ENCODE measurements around the gene TIMMDC1.

Gene TIMMDC1

DNA sequence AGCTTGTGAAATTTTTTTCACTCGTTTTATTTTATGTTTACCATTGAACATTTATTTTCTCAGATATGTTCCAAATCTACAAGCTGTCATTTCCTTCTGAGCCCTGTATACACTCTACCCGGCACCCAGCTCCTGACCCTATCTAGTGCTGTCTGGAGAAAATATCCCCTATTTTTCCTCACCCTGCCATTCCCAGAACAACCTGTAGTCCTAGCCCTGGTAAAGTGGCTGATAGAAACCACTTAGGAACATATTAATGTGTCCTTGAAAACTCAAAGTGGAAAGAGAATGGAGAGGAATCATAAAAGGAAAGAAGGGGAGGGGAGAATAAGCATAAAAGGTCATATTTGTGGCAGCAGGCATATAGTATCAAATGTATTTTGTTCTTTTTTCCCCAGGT is 8.2 kb upstream of the TIMMDC1 start:
- Histone ChIP-seq H3K27me3 (ENCODE audit: control insufficient read depth, insufficient read depth, low read length) (no peaks in the 10 kb centered on the region), H3K36me3 (ENCODE audit: control insufficient read depth, insufficient read depth, low read length) (no peaks in the 10 kb centered on the region), H3K4me1 (ENCODE audit: control insufficient read depth, insufficient read depth, low read length) (no peaks in the 10 kb centered on the region), H3K9ac (ENCODE audit: low read length) (no peak overlapping the region), H3K4me3 (ENCODE audit: low read length) (no peak overlapping the region), H3K9me3 (ENCODE audit: control insufficient read depth, low read length) (no peaks in the 10 kb centered on the region)

DNA sequence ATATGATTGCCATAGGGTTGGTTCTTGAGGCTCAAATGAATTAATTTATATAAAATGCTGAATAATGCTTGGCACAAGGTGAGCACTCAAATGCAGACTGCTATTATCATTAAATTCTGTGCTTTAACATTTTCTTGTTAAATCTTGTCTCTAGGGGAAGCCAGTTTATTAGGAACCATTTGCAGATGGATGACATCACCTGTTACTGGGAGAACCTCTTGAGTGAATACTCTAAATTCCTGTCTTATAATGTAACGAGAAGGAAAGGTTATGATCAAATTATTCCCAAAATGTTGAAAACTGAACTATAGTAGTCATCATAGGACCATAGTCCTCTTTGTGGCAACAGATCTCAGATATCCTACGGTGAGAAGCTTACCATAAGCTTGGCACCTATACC is 6.2 kb upstream of the TIMMDC1 start:
- no peaks in the 10 kb centered on the region for H3K4me1 ChIP-seq (ENCODE audit: control insufficient read depth, insufficient read depth, low read length)
- no peaks in the 10 kb centered on the region for H3K27me3 ChIP-seq (ENCODE audit: control insufficient read depth, insufficient read depth, low read length)
- no peak overlapping the region for H3K4me3 ChIP-seq (ENCODE audit: low read length)
- no peaks in the 10 kb centered on the region for H3K9me3 ChIP-seq (ENCODE audit: control insufficient read depth, low read length)
- no peaks in the 10 kb centered on the region for H3K36me3 ChIP-seq (ENCODE audit: control insufficient read depth, insufficient read depth, low read length)
- H3K9ac ChIP-seq (ENCODE audit: low read length) = no peak overlapping the region

DNA sequence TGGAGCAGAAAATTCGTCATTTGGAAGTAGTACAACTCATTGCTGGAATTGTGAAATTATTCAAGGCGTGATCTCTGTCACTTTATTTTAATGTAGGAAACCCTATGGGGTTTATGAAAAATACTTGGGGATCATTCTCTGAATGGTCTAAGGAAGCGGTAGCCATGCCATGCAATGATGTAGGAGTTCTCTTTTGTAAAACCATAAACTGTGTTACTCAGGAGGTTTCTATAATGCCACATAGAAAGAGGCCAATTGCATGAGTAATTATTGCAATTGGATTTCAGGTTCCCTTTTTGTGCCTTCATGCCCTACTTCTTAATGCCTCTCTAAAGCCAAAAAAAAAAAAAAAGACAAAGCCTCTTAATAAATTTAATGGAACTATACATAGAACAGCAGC is 5.5 kb upstream of the TIMMDC1 start:
- H3K4me1 ChIP-seq (ENCODE audit: control insufficient read depth, insufficient read depth, low read length) = no peaks in the 10 kb centered on the region
- no peaks in the 10 kb centered on the region for H3K27me3 ChIP-seq (ENCODE audit: control insufficient read depth, insufficient read depth, low read length)
- no peaks in the 10 kb centered on the region for H3K9me3 ChIP-seq (ENCODE audit: control insufficient read depth, low read length)
- H3K4me3 ChIP-seq (ENCODE audit: low read length) = no peak overlapping the region
- H3K9ac ChIP-seq (ENCODE audit: low read length) = no peak overlapping the region
- H3K36me3 ChIP-seq (ENCODE audit: control insufficient read depth, insufficient read depth, low read length) = no peaks in the 10 kb centered on the region

DNA sequence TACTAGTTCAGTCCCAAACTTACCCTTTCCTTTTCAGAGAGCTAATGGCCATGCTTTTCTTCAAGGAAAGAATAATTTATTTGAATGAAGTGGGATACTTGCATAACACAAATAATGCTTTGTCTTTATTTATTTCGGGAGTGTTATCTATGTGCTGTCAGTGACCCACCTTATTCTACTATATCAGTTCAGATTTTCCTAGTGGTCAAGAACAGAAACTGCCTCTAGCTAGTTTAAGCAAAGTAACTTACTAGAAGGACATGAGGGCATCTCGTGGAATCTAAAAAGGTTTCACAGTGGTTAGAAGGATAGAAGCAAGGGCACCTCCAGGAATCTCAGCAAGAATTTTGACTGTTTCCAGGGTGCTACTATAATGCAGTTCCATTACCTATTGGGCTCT is 3.8 kb upstream of the TIMMDC1 start:
- Histone ChIP-seq H3K9me3 (ENCODE audit: control insufficient read depth, low read length) (no peaks in the 10 kb centered on the region), H3K27me3 (ENCODE audit: control insufficient read depth, insufficient read depth, low read length) (no peaks in the 10 kb centered on the region), H3K4me1 (ENCODE audit: control insufficient read depth, insufficient read depth, low read length) (peaks cover 5% of the 10 kb centered on the region), H3K36me3 (ENCODE audit: control insufficient read depth, insufficient read depth, low read length) (no peaks in the 10 kb centered on the region), H3K9ac (ENCODE audit: low read length) (no peak overlapping the region), H3K4me3 (ENCODE audit: low read length) (no peak overlapping the region)

DNA sequence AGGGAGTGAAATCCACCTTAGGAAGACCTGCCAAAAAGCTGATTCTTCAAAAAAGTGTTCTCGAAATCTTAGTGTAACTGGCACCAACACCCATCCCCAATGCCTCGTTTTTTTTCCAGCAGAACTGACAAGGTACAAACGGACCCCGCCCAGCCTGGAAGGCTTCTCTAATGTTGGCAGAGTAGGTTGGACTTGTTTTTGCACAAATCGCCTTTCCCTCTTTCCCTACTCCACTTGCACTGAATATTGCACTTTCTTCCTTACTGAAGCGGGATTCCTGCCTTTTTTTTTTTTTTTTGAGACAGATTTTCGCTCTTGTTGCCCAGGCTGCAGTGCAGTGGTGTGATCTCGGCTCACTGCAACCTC is 544 bp upstream of the TIMMDC1 start:
- peaks cover 18% of the 10 kb centered on the region for H3K4me1 ChIP-seq (ENCODE audit: control insufficient read depth, insufficient read depth, low read length)

DNA sequence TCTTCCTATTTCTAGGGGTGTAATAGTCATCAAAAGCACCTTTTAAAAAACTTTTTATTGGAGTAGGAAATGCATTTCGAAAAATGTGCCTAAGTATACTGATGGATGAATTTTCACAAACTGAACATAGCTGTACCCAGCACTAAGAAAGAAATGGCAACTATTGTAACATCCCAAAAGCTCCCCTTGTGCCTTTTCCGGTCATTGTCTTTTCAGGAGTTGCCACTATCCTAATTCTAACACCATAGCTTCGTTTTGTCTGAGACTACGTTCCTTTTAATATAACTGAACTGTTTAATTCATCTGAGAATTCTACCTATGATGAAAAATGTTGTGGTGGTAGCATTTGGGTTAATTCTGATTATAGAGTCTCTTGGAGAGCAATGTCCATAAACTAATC is 1.9 kb downstream of the TIMMDC1 start:
- Histone ChIP-seq H3K4me3 (ENCODE audit: low read length) (no peak overlapping the region), H3K36me3 (ENCODE audit: control insufficient read depth, insufficient read depth, low read length) (no peaks in the 10 kb centered on the region), H3K9me3 (ENCODE audit: control insufficient read depth, low read length) (no peaks in the 10 kb centered on the region), H3K27me3 (ENCODE audit: control insufficient read depth, insufficient read depth, low read length) (no peaks in the 10 kb centered on the region), H3K9ac (ENCODE audit: low read length) (no peak overlapping the region), H3K4me1 (ENCODE audit: control insufficient read depth, insufficient read depth, low read length) (peaks cover 18% of the 10 kb centered on the region)

More for the DNA sequence above, 544 bp upstream of the TIMMDC1 start:
- peak overlapping the region; percentile 98 for H3K9ac ChIP-seq (ENCODE audit: low read length)
- H3K9me3 ChIP-seq (ENCODE audit: control insufficient read depth, low read length) = no peaks in the 10 kb centered on the region
- no peaks in the 10 kb centered on the region for H3K27me3 ChIP-seq (ENCODE audit: control insufficient read depth, insufficient read depth, low read length)
- H3K36me3 ChIP-seq (ENCODE audit: control insufficient read depth, insufficient read depth, low read length) = no peaks in the 10 kb centered on the region
- H3K4me3 ChIP-seq (ENCODE audit: low read length) = peak overlapping the region; percentile 99

DNA sequence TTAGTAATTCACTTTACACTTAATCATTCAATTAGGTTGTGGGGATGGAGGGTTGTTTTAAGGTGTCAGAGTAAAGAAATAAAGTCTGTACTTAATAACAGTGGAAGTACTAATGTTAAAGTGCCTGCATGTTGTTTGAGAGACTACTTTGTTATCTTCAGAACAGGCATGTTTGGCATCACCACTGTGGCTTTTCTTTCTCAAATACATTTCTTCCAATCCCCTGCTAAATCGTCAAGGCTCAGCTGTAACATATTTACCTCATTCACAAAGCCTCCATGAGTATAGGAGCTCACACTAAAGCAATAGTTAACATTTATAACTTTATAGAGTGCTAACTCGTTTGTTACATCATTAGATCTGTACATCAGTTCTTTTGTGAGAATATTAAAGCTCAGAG is 2.6 kb downstream of the TIMMDC1 start:
- H3K9ac ChIP-seq (ENCODE audit: low read length) = no peak overlapping the region

DNA sequence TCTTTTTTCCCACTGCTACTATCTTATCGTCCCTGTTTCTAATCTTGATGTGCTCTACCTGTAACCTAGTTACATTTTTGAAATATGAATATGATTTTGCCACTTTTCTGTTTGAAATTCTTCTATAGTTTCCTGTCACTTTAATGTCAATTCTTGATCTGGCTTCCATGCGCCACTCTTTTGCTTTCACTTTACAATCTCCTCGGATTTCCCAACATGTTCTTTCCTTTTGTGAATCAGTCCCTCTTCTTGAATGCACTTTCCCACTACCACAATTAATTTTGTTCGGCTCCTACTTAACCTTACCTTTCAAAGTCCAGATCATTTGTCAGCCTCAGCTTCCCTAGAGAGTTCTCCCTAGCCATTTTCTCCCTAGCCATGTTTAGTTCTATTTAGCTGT is 8.3 kb downstream of the TIMMDC1 start:
- no peaks in the 10 kb centered on the region for H3K9me3 ChIP-seq (ENCODE audit: control insufficient read depth, low read length)
- H3K4me1 ChIP-seq (ENCODE audit: control insufficient read depth, insufficient read depth, low read length) = no peaks in the 10 kb centered on the region
- no peaks in the 10 kb centered on the region for H3K27me3 ChIP-seq (ENCODE audit: control insufficient read depth, insufficient read depth, low read length)
- H3K9ac ChIP-seq (ENCODE audit: low read length) = peak overlapping the region; percentile 8
- H3K36me3 ChIP-seq (ENCODE audit: control insufficient read depth, insufficient read depth, low read length) = no peaks in the 10 kb centered on the region
- H3K4me3 ChIP-seq (ENCODE audit: low read length) = no peak overlapping the region

More for the DNA sequence above, 2.6 kb downstream of the TIMMDC1 start:
- H3K36me3 ChIP-seq (ENCODE audit: control insufficient read depth, insufficient read depth, low read length) = no peaks in the 10 kb centered on the region
- H3K4me1 ChIP-seq (ENCODE audit: control insufficient read depth, insufficient read depth, low read length) = peaks cover 18% of the 10 kb centered on the region
- H3K9me3 ChIP-seq (ENCODE audit: control insufficient read depth, low read length) = no peaks in the 10 kb centered on the region
- no peaks in the 10 kb centered on the region for H3K27me3 ChIP-seq (ENCODE audit: control insufficient read depth, insufficient read depth, low read length)
- no peak overlapping the region for H3K4me3 ChIP-seq (ENCODE audit: low read length)

DNA sequence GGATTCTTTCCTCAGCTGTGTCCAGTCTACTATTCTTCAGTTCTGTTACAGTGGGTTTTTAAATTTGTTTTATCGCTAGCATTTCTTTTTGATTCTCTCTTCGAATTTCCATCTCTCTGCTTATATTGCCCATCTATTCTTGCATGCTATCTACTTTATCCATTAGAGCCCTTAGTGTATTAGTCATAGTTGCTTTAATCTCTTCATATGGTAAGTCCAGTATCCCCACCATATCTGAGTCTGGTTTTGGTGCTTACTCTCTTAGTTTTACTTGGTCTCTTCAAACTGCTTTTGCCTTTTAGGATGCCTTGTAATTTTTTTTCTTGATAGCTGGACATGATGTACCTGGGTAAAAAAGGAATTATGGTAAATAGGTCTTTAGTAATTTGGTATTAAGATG is 9.1 kb downstream of the TIMMDC1 start:
- Histone ChIP-seq H3K27me3 (ENCODE audit: control insufficient read depth, insufficient read depth, low read length) (no peaks in the 10 kb centered on the region), H3K9ac (ENCODE audit: low read length) (no peak overlapping the region), H3K4me3 (ENCODE audit: low read length) (no peak overlapping the region), H3K36me3 (ENCODE audit: control insufficient read depth, insufficient read depth, low read length) (no peaks in the 10 kb centered on the region), H3K4me1 (ENCODE audit: control insufficient read depth, insufficient read depth, low read length) (no peaks in the 10 kb centered on the region), H3K9me3 (ENCODE audit: control insufficient read depth, low read length) (no peaks in the 10 kb centered on the region)

DNA sequence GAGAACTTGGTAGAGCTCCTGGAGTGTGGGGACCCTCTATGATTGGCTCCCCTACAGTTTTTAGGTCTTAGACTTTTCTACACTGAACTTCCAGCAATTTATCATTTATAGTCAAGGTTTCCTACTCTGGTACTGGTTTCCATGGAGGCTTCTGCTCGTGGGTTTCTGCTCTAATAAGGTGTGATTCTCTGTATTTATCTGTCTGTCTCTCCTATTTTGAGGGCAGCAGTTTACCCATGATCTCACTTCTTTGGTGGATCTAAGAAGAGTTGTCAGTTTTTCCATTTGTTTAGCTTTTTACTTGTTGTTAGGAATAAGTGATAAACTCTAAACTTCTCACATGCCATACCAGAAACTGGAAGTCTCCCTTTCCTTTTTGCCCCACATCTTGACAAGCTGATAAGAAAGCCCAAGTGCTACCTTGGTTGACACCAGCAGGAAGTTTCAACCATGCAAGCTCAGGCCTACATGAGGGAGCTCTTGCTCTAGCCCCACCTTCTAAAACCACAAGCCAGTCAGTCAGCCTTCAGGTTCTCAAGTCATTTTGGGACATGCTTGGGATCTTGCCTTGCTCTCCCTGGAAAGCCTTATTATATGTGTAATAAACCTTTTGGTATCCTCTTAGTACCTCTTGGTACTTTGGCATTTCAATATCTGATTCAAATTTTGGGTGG is 10.0 kb downstream of the TIMMDC1 start:
- Histone ChIP-seq H3K27me3 (ENCODE audit: control insufficient read depth, insufficient read depth, low read length) (no peaks in the 10 kb centered on the region), H3K36me3 (ENCODE audit: control insufficient read depth, insufficient read depth, low read length) (no peaks in the 10 kb centered on the region), H3K9me3 (ENCODE audit: control insufficient read depth, low read length) (no peaks in the 10 kb centered on the region), H3K4me1 (ENCODE audit: control insufficient read depth, insufficient read depth, low read length) (no peaks in the 10 kb centered on the region), H3K9ac (ENCODE audit: low read length) (no peak overlapping the region), H3K4me3 (ENCODE audit: low read length) (no peak overlapping the region)

DNA sequence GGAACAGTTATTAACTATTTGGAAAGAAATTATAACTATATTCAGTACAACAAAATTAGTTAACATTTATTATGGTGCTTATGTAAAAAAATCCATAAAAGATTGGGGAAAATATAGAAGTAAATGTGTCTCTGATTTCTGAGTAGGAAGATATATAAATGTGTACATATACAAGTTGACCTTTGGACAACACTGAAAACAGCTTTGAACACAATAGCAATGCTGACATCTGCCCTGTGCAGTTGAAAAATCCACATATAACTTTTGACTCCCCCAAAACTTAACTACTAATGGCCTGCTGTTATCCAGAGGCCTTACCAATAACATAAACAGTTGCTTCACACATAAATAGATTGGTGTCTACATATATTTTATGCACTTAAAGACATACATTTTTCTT is 12.3 kb downstream of the TIMMDC1 start:
- no peaks in the 10 kb centered on the region for H3K9me3 ChIP-seq (ENCODE audit: control insufficient read depth, low read length)
- no peak overlapping the region for H3K9ac ChIP-seq (ENCODE audit: low read length)
- no peaks in the 10 kb centered on the region for H3K4me1 ChIP-seq (ENCODE audit: control insufficient read depth, insufficient read depth, low read length)
- no peak overlapping the region for H3K4me3 ChIP-seq (ENCODE audit: low read length)
- no peaks in the 10 kb centered on the region for H3K27me3 ChIP-seq (ENCODE audit: control insufficient read depth, insufficient read depth, low read length)
- H3K36me3 ChIP-seq (ENCODE audit: control insufficient read depth, insufficient read depth, low read length) = no peaks in the 10 kb centered on the region

DNA sequence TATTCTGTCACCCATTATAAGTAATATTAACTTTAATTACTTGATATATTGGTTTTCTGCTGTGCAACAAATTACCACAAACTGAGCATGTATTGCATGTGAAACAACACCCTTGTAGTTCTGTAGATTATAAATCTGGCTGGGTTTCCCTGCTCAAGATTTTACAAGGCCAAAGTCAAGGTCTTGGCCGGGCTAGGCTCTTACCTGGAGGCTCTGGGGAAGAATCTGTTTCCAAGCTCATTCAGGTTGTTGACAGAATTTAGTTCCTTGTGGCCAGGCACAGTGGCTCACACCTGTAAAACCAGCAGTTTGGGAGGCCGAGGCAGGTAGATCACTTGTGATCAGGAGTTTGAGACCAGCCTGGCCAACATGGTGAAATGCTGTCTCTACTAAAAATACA is 16.3 kb downstream of the TIMMDC1 start:
- no peaks in the 10 kb centered on the region for H3K27me3 ChIP-seq (ENCODE audit: control insufficient read depth, insufficient read depth, low read length)
- no peaks in the 10 kb centered on the region for H3K4me1 ChIP-seq (ENCODE audit: control insufficient read depth, insufficient read depth, low read length)
- H3K36me3 ChIP-seq (ENCODE audit: control insufficient read depth, insufficient read depth, low read length) = no peaks in the 10 kb centered on the region
- no peak overlapping the region for H3K9ac ChIP-seq (ENCODE audit: low read length)
- no peaks in the 10 kb centered on the region for H3K9me3 ChIP-seq (ENCODE audit: control insufficient read depth, low read length)
- no peak overlapping the region for H3K4me3 ChIP-seq (ENCODE audit: low read length)

DNA sequence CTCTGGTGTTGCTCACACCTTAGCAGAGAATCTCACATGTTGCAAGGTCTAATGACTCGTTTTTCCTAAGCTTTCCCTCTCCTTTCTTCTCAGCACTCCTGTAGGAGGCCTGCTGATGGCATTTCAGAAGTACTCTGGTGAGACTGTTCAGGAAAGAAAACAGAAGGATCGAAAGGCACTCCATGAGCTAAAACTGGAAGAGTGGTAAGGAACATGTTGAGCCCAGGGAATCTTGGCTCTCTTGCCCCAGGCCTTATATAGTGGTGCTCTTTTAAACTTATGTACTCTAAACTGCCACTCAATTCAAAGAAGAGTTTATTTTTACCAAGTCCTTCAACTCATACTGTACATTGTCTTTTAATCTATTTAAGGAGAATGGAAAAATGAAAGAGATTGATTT is 18.8 kb downstream of the TIMMDC1 start:
- Histone ChIP-seq H3K27me3 (ENCODE audit: control insufficient read depth, insufficient read depth, low read length) (no peaks in the 10 kb centered on the region), H3K36me3 (ENCODE audit: control insufficient read depth, insufficient read depth, low read length) (no peaks in the 10 kb centered on the region), H3K4me1 (ENCODE audit: control insufficient read depth, insufficient read depth, low read length) (no peaks in the 10 kb centered on the region), H3K4me3 (ENCODE audit: low read length) (no peak overlapping the region), H3K9me3 (ENCODE audit: control insufficient read depth, low read length) (no peaks in the 10 kb centered on the region), H3K9ac (ENCODE audit: low read length) (no peak overlapping the region)

Data from mucosa of stomach (tissue), 1 donor.